CD4-positive, alpha-beta T cell treated with Interleukin-6 for 4 hours (primary cell): ENCODE measurements around the gene KCNIP2.
A peak's percentile ranks its signal among the peaks of the same experiment; 100 is the strongest.

Experiments
- DNase-seq: peaks from one replicate; pipeline ENCODE4 v3.0.0-alpha.2; 2020; ENCODE audit warnings: mixed read lengths

Gene KCNIP2

GRCh38 chr10:101851411-101852116 is 8.0 kb upstream of the KCNIP2 start:
- no peak for DNase-seq

GRCh38 chr10:101850749-101851148 is 7.1 kb upstream of the KCNIP2 start:
- DNase-seq: no peak

GRCh38 chr10:101848894-101849351 is 5.3 kb upstream of the KCNIP2 start:
- no peak for DNase-seq

- no peak for DNase-seq
These were observed 4.8 kb upstream of the KCNIP2 start for GRCh38 chr10:101848408-101848807.

- no peak for DNase-seq
These were observed 2.3 kb upstream of the KCNIP2 start for GRCh38 chr10:101845893-101846292.

- no peak for DNase-seq
These were observed 1.8 kb downstream of the KCNIP2 start for GRCh38 chr10:101841826-101842225.

- DNase-seq: peak; percentile 76
These were observed 2.7 kb downstream of the KCNIP2 start for GRCh38 chr10:101840741-101841453.

- peak; percentile 31 for DNase-seq
These were observed 3.4 kb downstream of the KCNIP2 start for GRCh38 chr10:101840102-101840684.

GRCh38 chr10:101839416-101840063 is 4.1 kb downstream of the KCNIP2 start:
- peak; percentile 74 for DNase-seq

GRCh38 chr10:101839002-101839401 is 4.6 kb downstream of the KCNIP2 start:
- no peak for DNase-seq

GRCh38 chr10:101838416-101838970 is 5.1 kb downstream of the KCNIP2 start:
- DNase-seq: no peak

- DNase-seq: no peak
These were observed 5.9 kb downstream of the KCNIP2 start for GRCh38 chr10:101837748-101838147.

- DNase-seq: no peak
These were observed 8.2 kb downstream of the KCNIP2 start for GRCh38 chr10:101835362-101835761.

- DNase-seq: peak; percentile 52
These were observed 9.3 kb downstream of the KCNIP2 start for GRCh38 chr10:101834341-101834740.

- no peak for DNase-seq
These were observed 10.1 kb downstream of the KCNIP2 start for GRCh38 chr10:101833466-101833865.

- no peak for DNase-seq
These were observed 11.3 kb downstream of the KCNIP2 start for GRCh38 chr10:101832325-101832771.

GRCh38 chr10:101831169-101831811 is 12.3 kb downstream of the KCNIP2 start:
- no peak for DNase-seq

- peak; percentile 98 for DNase-seq
These were observed 13.1 kb downstream of the KCNIP2 start for GRCh38 chr10:101830322-101831168.

- peak; percentile 79 for DNase-seq
These were observed 13.9 kb downstream of the KCNIP2 start for GRCh38 chr10:101829561-101830315.

- DNase-seq: no peak
These were observed 14.6 kb downstream of the KCNIP2 start for GRCh38 chr10:101828766-101829551.
